Liver (tissue), 3 donors: ENCODE measurements around the gene KRTAP4-9.

Experiments used
- ATF3 ChIP-seq: IDR thresholded peaks from 2 replicates; pipeline ENCODE4 v1.6.1; 2016; ENCODE audit warnings: antibody characterized with exemption
- CTCF ChIP-seq: fragments of 150-350 bp; IDR thresholded peaks from 2 replicates; pipeline ENCODE4 v1.5.1; 2017; ENCODE audit warnings: improper control_type of control experiment, low read depth, low read length; ENCODE audit not compliant: missing input control
- EGR1 ChIP-seq, 2 donors: IDR thresholded peaks; 2 replicates each; pipeline ENCODE4 v1.6.1; 2016 to 2018; ENCODE audit warnings: antibody characterized with exemption in 2 of 2, low read depth in 2 of 2
- FOXA1 ChIP-seq: IDR thresholded peaks from 2 replicates; pipeline ENCODE4 v1.6.1; 2016; ENCODE audit warnings: antibody characterized with exemption
- FOXA2 ChIP-seq: IDR thresholded peaks from 2 replicates; pipeline ENCODE4 v1.6.1; 2016; ENCODE audit warnings: antibody characterized with exemption
- GABPA ChIP-seq, 2 donors: IDR thresholded peaks in 1 of 2; conservative IDR thresholded peaks in 1 of 2; 2 replicates each; pipeline ENCODE4 v1.6.1; 2016; ENCODE audit warnings: antibody characterized with exemption in 2 of 2, mild to moderate bottlenecking in 1 of 2, moderate library complexity in 1 of 2
- JUND ChIP-seq, 2 donors: IDR thresholded peaks; 2 replicates each; pipeline ENCODE4 v1.6.1; 2016; ENCODE audit warnings: antibody characterized with exemption in 2 of 2
- MAX ChIP-seq: IDR thresholded peaks from 2 replicates; pipeline ENCODE4 v1.6.1; 2016; ENCODE audit warnings: antibody characterized with exemption
- RAD21 ChIP-seq, 2 donors: IDR thresholded peaks; 2 replicates each; pipeline ENCODE4 v1.6.1; 2016; ENCODE audit warnings: antibody characterized with exemption in 2 of 2, mild to moderate bottlenecking in 2 of 2
- REST ChIP-seq: IDR thresholded peaks from 2 replicates; pipeline ENCODE4 v1.6.1; 2016; ENCODE audit warnings: antibody characterized with exemption, mild to moderate bottlenecking
- RXRA ChIP-seq, 2 donors: IDR thresholded peaks; 2 replicates each; pipeline ENCODE4 v1.6.1; 2017 to 2018; ENCODE audit warnings: antibody characterized with exemption in 2 of 2, mild to moderate bottlenecking in 1 of 2
- TAF1 ChIP-seq: conservative IDR thresholded peaks from 2 replicates; pipeline ENCODE4 v1.6.1; 2016; ENCODE audit warnings: antibody characterized with exemption, mild to moderate bottlenecking
- YY1 ChIP-seq: IDR thresholded peaks from 2 replicates; pipeline ENCODE4 v1.6.1; 2016; ENCODE audit warnings: antibody characterized with exemption, mild to moderate bottlenecking
- ZBTB33 ChIP-seq: IDR thresholded peaks from 2 replicates; pipeline ENCODE4 v1.6.1; 2016; ENCODE audit warnings: antibody characterized with exemption
- donor health status: healthy.
- donor health status: healthy.

- TF ChIP-seq CTCF: no peak
- no peak for TF ChIP-seq YY1
- no peak for TF ChIP-seq REST
- no peak for TF ChIP-seq FOXA2
- no peak for TF ChIP-seq ATF3
- TF ChIP-seq EGR1 (IDR thresholded peaks at IDR 0.05; ENCODE audit: low read depth in 2 of 2): no peak
- no peak for TF ChIP-seq TAF1
- no peak for TF ChIP-seq FOXA1
- no peak for TF ChIP-seq ZBTB33
- TF ChIP-seq RXRA (IDR thresholded peaks at IDR 0.05): no peak
- TF ChIP-seq RAD21 (IDR thresholded peaks at IDR 0.05): no peak
- no peak for TF ChIP-seq GABPA (IDR thresholded peaks at IDR 0.05 in 1 of 2, conservative IDR thresholded peaks at IDR 0.05 in 1 of 2)
- no peak for TF ChIP-seq MAX
- no peak for TF ChIP-seq JUND (IDR thresholded peaks at IDR 0.05)
Measured at GRCh38 chr17:41103896-41104295, 1.3 kb upstream of the KRTAP4-9 start.
